Neural progenitor cell (in vitro differentiated cells): ENCODE results near the gene PTGDR2. TPM values are rescaled to one million over a fixed set of nuclear protein-coding genes. Genes with fewer than 3 reads are reported as not detected.

Experiments used
- DNase-seq: peaks from one replicate; pipeline ENCODE4 v3.0.0-alpha.2; 2016; ENCODE audit warnings: low spot score
- H2AFZ ChIP-seq: fragments of 200-600 bp; sonication (generic); replicated peaks from 2 replicates; pipeline ENCODE4 v1.6.1; 2016; ENCODE audit warnings: antibody characterized with exemption
- H3F3A ChIP-seq: fragments of 200-600 bp; sonication (generic); 2 replicates; pipeline ENCODE4 v1.6.1; 2016; ENCODE audit warnings: antibody characterized with exemption, low read depth
- H3K27ac ChIP-seq: fragments of 200-600 bp; sonication (generic); 2 replicates; pipeline ENCODE4 v1.5.1; 2016; ENCODE audit warnings: mild to moderate bottlenecking
- H3K27me3 ChIP-seq: fragments of 200-600 bp; sonication (generic); 2 replicates; pipeline ENCODE4 v1.6.1; 2016; ENCODE audit warnings: mild to moderate bottlenecking, moderate library complexity
- H3K36me3 ChIP-seq: fragments of 200-600 bp; sonication (generic); 2 replicates; pipeline ENCODE4 v1.5.1; 2016
- H3K4me1 ChIP-seq: fragments of 200-600 bp; sonication (generic); 2 replicates; pipeline ENCODE4 v1.6.1; 2016; ENCODE audit warnings: mixed run types
- H3K4me2 ChIP-seq: fragments of 200-600 bp; sonication (generic); 2 replicates; pipeline ENCODE4 v1.6.1; 2016
- H3K4me3 ChIP-seq: fragments of 200-600 bp; sonication (generic); 2 replicates; pipeline ENCODE4 v1.5.1; 2016
- H3K79me2 ChIP-seq: fragments of 200-600 bp; sonication (generic); 2 replicates; pipeline ENCODE4 v1.6.1; 2016; ENCODE audit warnings: low read depth
- H3K9ac ChIP-seq: fragments of 200-600 bp; sonication (generic); 2 replicates; pipeline ENCODE4 v1.6.1; 2016
- H3K9me3 ChIP-seq: fragments of 200-600 bp; sonication (generic); 2 replicates; pipeline ENCODE4 v1.5.1; 2016; ENCODE audit warnings: low read depth
- H4K20me1 ChIP-seq: fragments of 200-600 bp; sonication (generic); 2 replicates; pipeline ENCODE4 v1.6.1; 2016; ENCODE audit warnings: low read depth
- H3K27ac Mint-ChIP-seq: 3 replicates; pipeline ENCODE4 v1.8.0; 2021; ENCODE audit warnings: mixed read lengths
- H3K27me3 Mint-ChIP-seq: 2 replicates; pipeline ENCODE4 v1.8.0; 2022; ENCODE audit warnings: low read depth, mild to moderate bottlenecking, inconsistent platforms, moderate library complexity, mixed read lengths; ENCODE audit not compliant: insufficient read depth
- H3K36me3 Mint-ChIP-seq: 3 replicates; pipeline ENCODE4 v1.8.0; 2021; ENCODE audit warnings: mixed read lengths
- H3K4me1 Mint-ChIP-seq: 3 replicates; pipeline ENCODE4 v1.8.0; 2021; ENCODE audit warnings: mixed read lengths
- H3K4me3 Mint-ChIP-seq: 3 replicates; pipeline ENCODE4 v1.8.0; 2021; ENCODE audit warnings: mild to moderate bottlenecking, moderate library complexity, mixed read lengths
- H3K9me3 Mint-ChIP-seq: 3 replicates; pipeline ENCODE4 v1.8.0; 2020; ENCODE audit warnings: mixed read lengths
- EZH2 ChIP-seq: fragments of 200-600 bp; sonication (generic); IDR thresholded peaks from 2 replicates; pipeline ENCODE4 v1.6.1; 2017; ENCODE audit warnings: antibody characterized with exemption, mild to moderate bottlenecking, moderate library complexity
- EZH2phosphoT487 ChIP-seq: fragments of 200-600 bp; sonication (generic); IDR thresholded peaks from 2 replicates; pipeline ENCODE4 v1.6.1; 2017; ENCODE audit warnings: antibody characterized with exemption
- total RNA-seq: library from RNA; depleted of rRNA; stranded (reverse); fragments of >200 nt; gene quantifications from 2 replicates; pipeline ENCODE4 v1.2.3, GENCODE V29; 2015; ENCODE audit warnings: low replicate concordance
- TF ChIP-seq, protein P1 (sequence below): fragments of 200-600 bp; sonication (generic); IDR thresholded peaks from 2 replicates; pipeline ENCODE4 v1.5.1; 2017; ENCODE audit warnings: antibody characterized with exemption, mild to moderate bottlenecking

The PTGDR2 gene
- total RNA-seq, 1 donor from 2014 or later = not detected

DNA sequence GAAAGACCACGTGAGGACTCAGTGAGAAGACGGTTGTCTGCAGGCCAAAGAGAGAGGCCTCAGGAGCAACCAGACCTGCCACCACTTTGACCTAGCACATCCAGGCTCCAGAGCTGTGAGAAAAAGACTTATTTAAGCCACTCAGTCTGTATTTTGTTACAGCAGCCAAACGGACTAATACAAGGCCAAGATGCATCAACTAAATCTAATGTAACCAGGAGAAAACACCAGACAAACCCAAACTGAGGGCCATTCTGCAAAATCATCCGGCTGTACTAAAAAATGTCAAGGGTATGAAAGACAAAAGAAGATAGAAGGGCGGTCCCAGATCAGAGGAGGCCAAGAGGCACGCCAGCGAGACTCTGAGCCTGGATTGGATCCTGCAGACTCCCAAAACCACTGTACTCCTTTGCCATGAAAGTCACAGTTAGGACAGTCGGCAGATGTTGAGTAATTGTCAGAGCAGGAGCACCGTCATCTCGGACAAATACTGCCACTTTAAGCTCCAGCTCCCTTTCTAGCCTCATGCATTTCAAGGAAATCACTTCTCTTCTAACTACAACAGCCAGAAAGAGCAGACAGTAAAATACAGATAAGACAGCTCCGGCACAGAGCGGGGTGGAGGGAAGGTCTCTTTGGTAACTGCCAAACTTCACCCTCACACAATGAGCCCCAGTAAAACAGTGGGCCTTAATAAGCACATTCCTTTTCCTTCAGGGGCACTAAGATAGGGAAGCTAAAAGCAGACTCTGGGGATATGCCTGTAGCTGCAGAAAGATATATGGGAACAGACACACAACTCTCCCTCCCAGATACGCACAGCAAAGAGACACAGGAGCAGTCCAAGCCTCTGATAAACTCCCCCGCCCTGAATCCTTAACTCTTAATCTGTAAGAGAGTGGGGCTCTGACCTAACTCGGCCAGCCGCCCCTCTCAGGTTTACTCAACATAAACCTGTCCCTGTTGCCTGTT is 8.1 kb upstream of the PTGDR2 start:
- H3K79me2 ChIP-seq = no peaks in the 10 kb centered on the region
- no peaks in the 10 kb centered on the region for H3K9me3 ChIP-seq
- no peaks in the 10 kb centered on the region for H3K9me3 Mint-ChIP-seq
- no peaks in the 10 kb centered on the region for H3K36me3 Mint-ChIP-seq
- no peak overlapping the region for H3K27ac Mint-ChIP-seq
- H3K27me3 Mint-ChIP-seq = peaks cover 2% of the 10 kb centered on the region
- no peaks in the 10 kb centered on the region for H3K4me1 ChIP-seq
- H3K9ac ChIP-seq = no peak overlapping the region
- no peak for TF ChIP-seq EZH2
- H3F3A ChIP-seq = no peaks in the 10 kb centered on the region
- H3K27ac ChIP-seq = no peak overlapping the region
- H3K4me3 ChIP-seq = no peak overlapping the region
- no peak overlapping the region for H3K4me3 Mint-ChIP-seq
- H3K36me3 ChIP-seq = no peaks in the 10 kb centered on the region
- DNase-seq = no peak
- H3K4me1 Mint-ChIP-seq = no peaks in the 10 kb centered on the region
- H4K20me1 ChIP-seq = no peaks in the 10 kb centered on the region
- H3K4me2 ChIP-seq = no peak overlapping the region
- H2AFZ ChIP-seq = no peak overlapping the region
- H3K27me3 ChIP-seq = no peaks in the 10 kb centered on the region

DNA sequence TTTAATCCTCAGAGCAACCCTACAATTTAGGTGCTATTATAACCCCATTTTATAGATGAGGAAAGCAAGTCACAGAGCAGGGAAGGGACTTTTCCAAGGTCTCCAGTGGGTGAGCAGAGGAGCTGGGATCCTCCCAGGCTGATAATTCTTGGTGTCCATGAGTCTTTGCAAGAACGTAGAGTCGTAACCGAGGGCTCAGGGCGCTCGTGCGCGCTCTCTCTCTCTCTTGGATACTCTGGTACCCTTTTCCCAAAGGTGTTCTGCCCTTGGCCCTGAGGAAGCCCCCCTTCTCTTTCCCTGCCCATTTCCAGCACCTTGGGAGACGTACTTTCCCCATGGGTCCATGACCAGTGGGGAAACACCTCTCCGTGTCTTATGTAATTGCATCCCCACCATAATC is 6.4 kb upstream of the PTGDR2 start:
- Mint-ChIP-seq H3K4me3 (no peak overlapping the region), H3K27me3 (peaks cover 2% of the 10 kb centered on the region), H3K4me1 (no peaks in the 10 kb centered on the region), H3K27ac (no peak overlapping the region), H3K36me3 (no peaks in the 10 kb centered on the region), H3K9me3 (no peaks in the 10 kb centered on the region)
- Histone ChIP-seq H3K79me2 (no peaks in the 10 kb centered on the region), H3K27me3 (no peaks in the 10 kb centered on the region), H3K9me3 (no peaks in the 10 kb centered on the region), H3F3A (no peaks in the 10 kb centered on the region), H4K20me1 (no peaks in the 10 kb centered on the region), H3K4me2 (no peak overlapping the region), H3K4me1 (no peaks in the 10 kb centered on the region), H3K9ac (no peak overlapping the region), H2AFZ (no peak overlapping the region), H3K27ac (no peak overlapping the region), H3K36me3 (no peaks in the 10 kb centered on the region), H3K4me3 (no peak overlapping the region)
- no peak for DNase-seq
- TF ChIP-seq EZH2phosphoT487 (no peak), EZH2 (no peak)
- TF ChIP-seq, protein P1, sequence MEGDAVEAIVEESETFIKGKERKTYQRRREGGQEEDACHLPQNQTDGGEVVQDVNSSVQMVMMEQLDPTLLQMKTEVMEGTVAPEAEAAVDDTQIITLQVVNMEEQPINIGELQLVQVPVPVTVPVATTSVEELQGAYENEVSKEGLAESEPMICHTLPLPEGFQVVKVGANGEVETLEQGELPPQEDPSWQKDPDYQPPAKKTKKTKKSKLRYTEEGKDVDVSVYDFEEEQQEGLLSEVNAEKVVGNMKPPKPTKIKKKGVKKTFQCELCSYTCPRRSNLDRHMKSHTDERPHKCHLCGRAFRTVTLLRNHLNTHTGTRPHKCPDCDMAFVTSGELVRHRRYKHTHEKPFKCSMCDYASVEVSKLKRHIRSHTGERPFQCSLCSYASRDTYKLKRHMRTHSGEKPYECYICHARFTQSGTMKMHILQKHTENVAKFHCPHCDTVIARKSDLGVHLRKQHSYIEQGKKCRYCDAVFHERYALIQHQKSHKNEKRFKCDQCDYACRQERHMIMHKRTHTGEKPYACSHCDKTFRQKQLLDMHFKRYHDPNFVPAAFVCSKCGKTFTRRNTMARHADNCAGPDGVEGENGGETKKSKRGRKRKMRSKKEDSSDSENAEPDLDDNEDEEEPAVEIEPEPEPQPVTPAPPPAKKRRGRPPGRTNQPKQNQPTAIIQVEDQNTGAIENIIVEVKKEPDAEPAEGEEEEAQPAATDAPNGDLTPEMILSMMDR = no peak

DNA sequence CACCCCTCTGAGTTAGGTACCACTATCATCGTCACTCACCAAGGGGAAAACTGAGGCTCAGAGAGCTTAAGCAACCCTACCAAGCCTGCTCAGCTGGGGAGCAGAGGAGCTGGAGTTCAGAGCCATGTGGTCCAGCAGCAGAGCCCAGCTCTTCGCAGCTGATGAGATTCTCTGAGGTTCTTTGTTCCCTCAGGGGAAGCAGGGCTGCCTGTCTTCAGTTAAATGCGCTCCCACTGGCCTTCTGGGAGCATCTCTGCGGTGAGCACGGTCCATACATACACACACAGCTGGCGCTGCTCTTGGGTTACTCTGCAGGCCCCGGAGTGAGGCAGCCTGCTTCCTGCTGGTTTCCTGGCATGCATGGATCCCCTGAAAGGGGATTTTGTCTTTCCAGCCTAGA is 5.2 kb upstream of the PTGDR2 start:
- Mint-ChIP-seq H3K36me3 (no peaks in the 10 kb centered on the region), H3K9me3 (no peaks in the 10 kb centered on the region), H3K4me3 (no peak overlapping the region), H3K27me3 (peaks cover 6% of the 10 kb centered on the region), H3K4me1 (no peaks in the 10 kb centered on the region), H3K27ac (no peak overlapping the region)
- Histone ChIP-seq H3K9me3 (no peaks in the 10 kb centered on the region), H3K27me3 (no peaks in the 10 kb centered on the region), H3K79me2 (no peaks in the 10 kb centered on the region), H3K27ac (no peak overlapping the region), H3F3A (no peaks in the 10 kb centered on the region), H3K4me3 (no peak overlapping the region), H3K9ac (no peak overlapping the region), H4K20me1 (no peaks in the 10 kb centered on the region), H3K4me2 (no peak overlapping the region), H3K36me3 (no peaks in the 10 kb centered on the region), H3K4me1 (no peaks in the 10 kb centered on the region), H2AFZ (peak overlapping the region; percentile 67)
- DNase-seq = no peak
- TF ChIP-seq EZH2 (no peak), EZH2phosphoT487 (no peak)
- TF ChIP-seq, protein P1 = no peak

GRCh38 chr11:60859616-60860250 is 4.0 kb upstream of the PTGDR2 start:
- Histone ChIP-seq H3K27ac (no peak overlapping the region), H3K4me3 (no peak overlapping the region), H3K36me3 (no peaks in the 10 kb centered on the region), H2AFZ (no peak overlapping the region), H3K9me3 (no peaks in the 10 kb centered on the region), H3K9ac (no peak overlapping the region), H3K79me2 (no peaks in the 10 kb centered on the region), H3K27me3 (peaks cover 11% of the 10 kb centered on the region), H4K20me1 (no peaks in the 10 kb centered on the region), H3F3A (no peaks in the 10 kb centered on the region), H3K4me1 (no peaks in the 10 kb centered on the region), H3K4me2 (no peak overlapping the region)
- TF ChIP-seq EZH2phosphoT487 = no peak
- TF ChIP-seq, protein P1 = no peak
- TF ChIP-seq EZH2 = no peak
- H3K4me3 Mint-ChIP-seq = no peak overlapping the region
- H3K27me3 Mint-ChIP-seq = peaks cover 6% of the 10 kb centered on the region
- no peak for DNase-seq
- H3K27ac Mint-ChIP-seq = no peak overlapping the region
- H3K9me3 Mint-ChIP-seq = no peaks in the 10 kb centered on the region
- H3K36me3 Mint-ChIP-seq = no peaks in the 10 kb centered on the region
- H3K4me1 Mint-ChIP-seq = peaks cover 7% of the 10 kb centered on the region
